Right lobe of liver (tissue), 4 donors: ENCODE data around the gene KIAA0319L.
A peak's percentile ranks its signal among the peaks of the same experiment; 100 is the strongest.

Source experiments
- CTCF ChIP-seq, 4 donors: fragments of 200-600 bp in 3 of 4; fragments of 450-650 bp in 1 of 4; IDR thresholded peaks; one replicate each; pipeline versions ENCODE4 v1.5.1 to v1.8.0; 2016 to 2022; ENCODE audit warnings: antibody characterized with exemption in 4 of 4, mild to moderate bottlenecking in 2 of 4
- POLR2A ChIP-seq: fragments of 450-650 bp; IDR thresholded peaks from one replicate; pipeline ENCODE4 v1.6.1; 2017; ENCODE audit warnings: antibody characterized with exemption, mild to moderate bottlenecking
- donor health status: DM: no; HTN: no; CAD: no.
- donor health status: DM: no; HTN: no; CAD: no.
- donor health status: DM: no; HTN: yes; CAD: no.

- no peak for TF ChIP-seq POLR2A
- TF ChIP-seq CTCF (IDR thresholded peaks at IDR 0.05): peak; percentile 19 to 60 (median 46)
Measured at GRCh38 chr1:35544976-35545375, 12.2 kb downstream of the KIAA0319L start.
